Osteoblast (primary cell): Measurements from ENCODE around the gene HYDIN. TPM values are rescaled to one million over a fixed set of nuclear protein-coding genes. Genes with fewer than 3 reads are reported as not detected.

Experiments used
- DNase-seq: peaks from one replicate; pipeline ENCODE4 v3.0.0; 2011; ENCODE audit warnings: low spot score, mixed read lengths; ENCODE audit not compliant: insufficient read length; ENCODE audit errors: missing footprints
- H2AFZ ChIP-seq: 2 replicates; pipeline ENCODE4 v1.6.0; 2011; ENCODE audit warnings: mild to moderate bottlenecking, low read length
- H3K27ac ChIP-seq: 2 replicates; pipeline ENCODE4 v1.5.1; 2011; ENCODE audit warnings: mild to moderate bottlenecking, low read depth, low read length, moderate library complexity
- H3K27me3 ChIP-seq: 2 replicates; pipeline ENCODE4 v1.6.0; 2012; ENCODE audit warnings: mild to moderate bottlenecking, control low read depth, inconsistent platforms, low read length, moderate library complexity; ENCODE audit not compliant: insufficient read depth
- H3K36me3 ChIP-seq: 2 replicates; pipeline ENCODE4 v1.5.1; 2011; ENCODE audit warnings: mild to moderate bottlenecking, low read length, control low read depth, moderate library complexity; ENCODE audit not compliant: insufficient read depth
- H3K4me1 ChIP-seq: 2 replicates; pipeline ENCODE4 v1.5.1; 2011; ENCODE audit warnings: mild to moderate bottlenecking, low read length, control low read depth, moderate library complexity; ENCODE audit not compliant: insufficient read depth
- H3K4me2 ChIP-seq: 2 replicates; pipeline ENCODE4 v1.6.0; 2011; ENCODE audit warnings: mild to moderate bottlenecking, low read length; ENCODE audit not compliant: insufficient read depth
- H3K4me3 ChIP-seq: fragments of 200-600 bp; sonication (generic); 3 replicates; pipeline ENCODE4 v1.5.1; 2012; ENCODE audit warnings: mild to moderate bottlenecking, low read length, inconsistent platforms; ENCODE audit not compliant: insufficient read depth
- H3K79me2 ChIP-seq: 2 replicates; pipeline ENCODE4 v1.6.0; 2012; ENCODE audit warnings: mild to moderate bottlenecking, low read length, control low read depth, inconsistent platforms; ENCODE audit not compliant: insufficient read depth
- H3K9me3 ChIP-seq: 2 replicates; pipeline ENCODE4 v1.5.1; 2011; ENCODE audit warnings: low read depth, low read length, control low read depth
- H4K20me1 ChIP-seq: 2 replicates; pipeline ENCODE4 v1.6.0; 2012; ENCODE audit warnings: mild to moderate bottlenecking, low read length, control low read depth; ENCODE audit not compliant: insufficient read depth
- CTCF ChIP-seq: IDR thresholded peaks from 2 replicates; pipeline ENCODE4 v1.5.1; 2011; ENCODE audit warnings: mild to moderate bottlenecking, low read depth, low read length, moderate library complexity; ENCODE audit errors: extremely low read depth
- total RNA-seq: library from RNA; depleted of rRNA; stranded (reverse); fragments of >200 nt; gene quantifications from 2 replicates; pipeline ENCODE4 v1.2.3, GENCODE V29; 2012

HYDIN gene
- total RNA-seq, 1 donor = 2.9 TPM

- no peaks in the 10 kb centered on the region for H3K27me3 ChIP-seq
- DNase-seq = no peak
- no peak for TF ChIP-seq CTCF
- H3K36me3 ChIP-seq = no peaks in the 10 kb centered on the region
- H3K4me3 ChIP-seq = no peak overlapping the region
- H3K4me1 ChIP-seq = no peaks in the 10 kb centered on the region
- no peaks in the 10 kb centered on the region for H4K20me1 ChIP-seq
- no peak overlapping the region for H3K4me2 ChIP-seq
- no peaks in the 10 kb centered on the region for H3K9me3 ChIP-seq
- H3K79me2 ChIP-seq = no peaks in the 10 kb centered on the region
- H3K27ac ChIP-seq = no peak overlapping the region
- no peak overlapping the region for H2AFZ ChIP-seq
Observed at GRCh38 chr16:71201556-71201955, 29.0 kb downstream of the HYDIN start.

GRCh38 chr16:71201054-71201453 is 29.5 kb downstream of the HYDIN start:
- Histone ChIP-seq H3K4me2 (no peak overlapping the region), H2AFZ (no peak overlapping the region), H3K27ac (no peak overlapping the region), H3K4me1 (no peaks in the 10 kb centered on the region), H3K36me3 (no peaks in the 10 kb centered on the region), H3K9me3 (no peaks in the 10 kb centered on the region), H3K79me2 (no peaks in the 10 kb centered on the region), H3K4me3 (no peak overlapping the region), H3K27me3 (no peaks in the 10 kb centered on the region), H4K20me1 (no peaks in the 10 kb centered on the region)
- DNase-seq = peak; percentile 58
- TF ChIP-seq CTCF = no peak

GRCh38 chr16:71198408-71198807 is 32.1 kb downstream of the HYDIN start:
- H2AFZ ChIP-seq = no peak overlapping the region
- H3K27ac ChIP-seq = no peak overlapping the region
- no peaks in the 10 kb centered on the region for H3K27me3 ChIP-seq
- no peaks in the 10 kb centered on the region for H4K20me1 ChIP-seq
- no peak for DNase-seq
- no peaks in the 10 kb centered on the region for H3K4me1 ChIP-seq
- no peak overlapping the region for H3K4me2 ChIP-seq
- no peak for TF ChIP-seq CTCF
- H3K9me3 ChIP-seq = no peaks in the 10 kb centered on the region
- H3K79me2 ChIP-seq = no peaks in the 10 kb centered on the region
- H3K36me3 ChIP-seq = no peaks in the 10 kb centered on the region
- no peak overlapping the region for H3K4me3 ChIP-seq

GRCh38 chr16:71192387-71192786 is 38.1 kb downstream of the HYDIN start:
- TF ChIP-seq CTCF = no peak
- Histone ChIP-seq H3K4me3 (no peak overlapping the region), H3K27ac (no peak overlapping the region), H3K27me3 (no peaks in the 10 kb centered on the region), H3K4me1 (no peaks in the 10 kb centered on the region), H3K36me3 (no peaks in the 10 kb centered on the region), H3K9me3 (no peaks in the 10 kb centered on the region), H4K20me1 (no peaks in the 10 kb centered on the region), H3K4me2 (no peak overlapping the region), H3K79me2 (no peaks in the 10 kb centered on the region), H2AFZ (no peak overlapping the region)
- no peak for DNase-seq
